Endothelial cell (in vitro differentiated cells): ENCODE results near the gene NDUFV2. TPM values are rescaled to one million over a fixed set of nuclear protein-coding genes. Genes with fewer than 3 reads are reported as not detected.

Experiments
- DNase-seq: peaks from one replicate; pipeline ENCODE4 v3.0.0; 2021; ENCODE audit warnings: low spot score
- H3K27ac Mint-ChIP-seq: one replicate; pipeline ENCODE4 v1.8.0; 2021; ENCODE audit warnings: mixed read lengths, inconsistent platforms; ENCODE audit not compliant: unreplicated experiment
- H3K27me3 Mint-ChIP-seq: one replicate; pipeline ENCODE4 v1.8.0; 2021; ENCODE audit warnings: mild to moderate bottlenecking, moderate library complexity, mixed read lengths, inconsistent platforms; ENCODE audit not compliant: unreplicated experiment
- H3K36me3 Mint-ChIP-seq: one replicate; pipeline ENCODE4 v1.8.0; 2021; ENCODE audit warnings: mild to moderate bottlenecking, low read depth, mixed read lengths, inconsistent platforms; ENCODE audit not compliant: unreplicated experiment
- H3K4me1 Mint-ChIP-seq: one replicate; pipeline ENCODE4 v1.8.0; 2021; ENCODE audit warnings: mild to moderate bottlenecking, mixed read lengths, inconsistent platforms; ENCODE audit not compliant: unreplicated experiment
- H3K4me3 Mint-ChIP-seq: one replicate; pipeline ENCODE4 v1.8.0; 2021; ENCODE audit warnings: mild to moderate bottlenecking, mixed read lengths, inconsistent platforms; ENCODE audit not compliant: unreplicated experiment
- H3K9me3 Mint-ChIP-seq: one replicate; pipeline ENCODE4 v1.8.0; 2021; ENCODE audit warnings: mixed read lengths, inconsistent platforms; ENCODE audit not compliant: unreplicated experiment
- total RNA-seq: library from RNA; stranded (reverse); fragmentation: NEBNext Ultra II Directional; extraction: Animal tissue kit (Norgen Biotek cat#: 25700); gene quantifications from one replicate; pipeline ENCODE4 v1.2.1, GENCODE V29; 2021; ENCODE audit not compliant: unreplicated experiment
- TF ChIP-seq, protein P1 (sequence below): fragments of 200-600 bp; sonication (generic); IDR thresholded peaks from one replicate; pipeline ENCODE4 v1.5.0; 2021; ENCODE audit warnings: antibody characterized with exemption; ENCODE audit not compliant: unreplicated experiment

NDUFV2 gene
- total RNA-seq, 1 donor from 2014 or later = 102 TPM

DNA sequence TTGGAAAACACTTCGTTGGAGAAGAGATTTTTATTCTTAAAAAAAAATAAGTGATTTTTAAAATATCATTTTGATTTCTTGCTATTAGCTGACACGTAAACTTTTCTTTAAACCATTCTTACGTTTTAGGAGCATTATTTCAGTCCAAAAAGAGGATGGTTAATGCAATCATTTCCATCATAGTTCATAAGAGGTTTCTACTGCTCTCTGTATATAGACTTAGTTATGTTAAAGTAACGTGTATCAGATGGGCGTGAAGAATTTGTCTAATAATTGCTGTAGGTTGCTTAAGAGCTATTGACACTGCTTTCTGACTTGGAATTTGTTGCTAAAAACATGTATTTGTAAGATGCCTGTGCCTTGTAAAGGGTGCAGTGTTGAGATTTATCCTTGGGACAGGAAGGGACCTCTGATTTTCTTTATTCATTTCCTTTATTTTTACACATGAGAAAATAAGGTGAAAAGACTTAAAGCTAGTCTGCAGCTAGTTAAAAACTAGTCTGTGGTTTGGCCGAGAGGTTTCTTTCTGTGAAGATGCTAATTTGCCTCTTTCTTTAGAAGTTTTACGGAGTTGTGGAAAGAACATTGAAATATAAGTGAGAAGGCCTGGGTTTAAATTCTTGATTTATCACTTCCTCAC lies 37.0 kb downstream of the NDUFV2 start:
- TF ChIP-seq, protein P1, sequence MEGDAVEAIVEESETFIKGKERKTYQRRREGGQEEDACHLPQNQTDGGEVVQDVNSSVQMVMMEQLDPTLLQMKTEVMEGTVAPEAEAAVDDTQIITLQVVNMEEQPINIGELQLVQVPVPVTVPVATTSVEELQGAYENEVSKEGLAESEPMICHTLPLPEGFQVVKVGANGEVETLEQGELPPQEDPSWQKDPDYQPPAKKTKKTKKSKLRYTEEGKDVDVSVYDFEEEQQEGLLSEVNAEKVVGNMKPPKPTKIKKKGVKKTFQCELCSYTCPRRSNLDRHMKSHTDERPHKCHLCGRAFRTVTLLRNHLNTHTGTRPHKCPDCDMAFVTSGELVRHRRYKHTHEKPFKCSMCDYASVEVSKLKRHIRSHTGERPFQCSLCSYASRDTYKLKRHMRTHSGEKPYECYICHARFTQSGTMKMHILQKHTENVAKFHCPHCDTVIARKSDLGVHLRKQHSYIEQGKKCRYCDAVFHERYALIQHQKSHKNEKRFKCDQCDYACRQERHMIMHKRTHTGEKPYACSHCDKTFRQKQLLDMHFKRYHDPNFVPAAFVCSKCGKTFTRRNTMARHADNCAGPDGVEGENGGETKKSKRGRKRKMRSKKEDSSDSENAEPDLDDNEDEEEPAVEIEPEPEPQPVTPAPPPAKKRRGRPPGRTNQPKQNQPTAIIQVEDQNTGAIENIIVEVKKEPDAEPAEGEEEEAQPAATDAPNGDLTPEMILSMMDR = no peak
- Mint-ChIP-seq H3K9me3 (no peaks in the 10 kb centered on the region), H3K36me3 (peaks cover 7% of the 10 kb centered on the region), H3K4me3 (no peak overlapping the region), H3K4me1 (peaks cover 19% of the 10 kb centered on the region), H3K27ac (no peak overlapping the region), H3K27me3 (peaks cover 7% of the 10 kb centered on the region)
- no peak for DNase-seq

- Mint-ChIP-seq H3K27ac (no peak overlapping the region), H3K4me3 (no peak overlapping the region), H3K4me1 (peaks cover 17% of the 10 kb centered on the region), H3K27me3 (peaks cover 7% of the 10 kb centered on the region), H3K9me3 (no peaks in the 10 kb centered on the region), H3K36me3 (peaks cover 4% of the 10 kb centered on the region)
- DNase-seq = no peak
- TF ChIP-seq, protein P1 = no peak
Observed at GRCh38 chr18:9140381-9140780, 37.9 kb downstream of the NDUFV2 start.

- no peak overlapping the region for H3K4me3 Mint-ChIP-seq
- no peaks in the 10 kb centered on the region for H3K36me3 Mint-ChIP-seq
- TF ChIP-seq, protein P1 = no peak
- H3K4me1 Mint-ChIP-seq = peaks cover 12% of the 10 kb centered on the region
- DNase-seq = no peak
- no peak overlapping the region for H3K27ac Mint-ChIP-seq
- peaks cover 4% of the 10 kb centered on the region for H3K27me3 Mint-ChIP-seq
- no peaks in the 10 kb centered on the region for H3K9me3 Mint-ChIP-seq
Observed at GRCh38 chr18:9140984-9141383, 38.5 kb downstream of the NDUFV2 start.

DNA sequence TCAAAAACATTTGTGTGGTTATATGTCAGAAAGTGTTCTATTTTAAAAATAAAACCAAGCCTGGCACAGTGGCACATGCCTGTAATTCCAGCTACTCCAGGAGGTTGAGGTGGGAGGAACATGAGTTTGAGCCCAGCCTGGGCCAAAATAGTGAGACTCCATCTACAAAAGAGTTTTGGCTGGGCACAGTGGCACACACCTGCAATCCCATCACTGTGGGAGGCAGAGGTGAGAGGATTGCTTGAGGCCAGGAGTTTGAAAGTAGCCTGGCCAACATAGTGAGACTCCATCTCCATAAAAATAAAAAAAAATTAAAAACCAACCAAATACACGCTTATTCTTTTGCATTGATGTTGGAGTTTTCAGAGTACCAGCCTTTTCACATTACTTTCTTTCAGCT lies 43.7 kb downstream of the NDUFV2 start:
- TF ChIP-seq, protein P1 = no peak
- Mint-ChIP-seq H3K9me3 (no peaks in the 10 kb centered on the region), H3K4me1 (peaks cover 7% of the 10 kb centered on the region), H3K36me3 (no peaks in the 10 kb centered on the region), H3K27ac (no peak overlapping the region), H3K27me3 (no peaks in the 10 kb centered on the region), H3K4me3 (no peak overlapping the region)
- no peak for DNase-seq

- H3K36me3 Mint-ChIP-seq = no peaks in the 10 kb centered on the region
- TF ChIP-seq, protein P1 = peak; percentile 14
- H3K9me3 Mint-ChIP-seq = no peaks in the 10 kb centered on the region
- no peak overlapping the region for H3K27ac Mint-ChIP-seq
- peaks cover 7% of the 10 kb centered on the region for H3K4me1 Mint-ChIP-seq
- H3K27me3 Mint-ChIP-seq = no peaks in the 10 kb centered on the region
- no peak overlapping the region for H3K4me3 Mint-ChIP-seq
- peak; percentile 11 for DNase-seq
Observed at GRCh38 chr18:9147440-9148202, 45.1 kb downstream of the NDUFV2 start.
